Measurements from ENCODE around the gene SPRR3. TPM values are rescaled to one million over a fixed set of nuclear protein-coding genes. Genes with fewer than 3 reads are reported as not detected.

Gene SPRR3
- total RNA-seq, 1 donor from 2014 or later, result not detected

- no peaks in the 10 kb centered on the region for H3K4me1 Mint-ChIP-seq (ENCODE audit: unreplicated experiment)
- H3K36me3 Mint-ChIP-seq (ENCODE audit: unreplicated experiment), result no peaks in the 10 kb centered on the region
- no peaks in the 10 kb centered on the region for H3K27me3 Mint-ChIP-seq (ENCODE audit: unreplicated experiment)
- no peak overlapping the region for H3K27ac Mint-ChIP-seq (ENCODE audit: unreplicated experiment)
- no peak for DNase-seq (ENCODE audit: extremely low spot score, unreplicated experiment)
- no peak overlapping the region for H3K4me3 Mint-ChIP-seq (ENCODE audit: unreplicated experiment)
- H3K9me3 Mint-ChIP-seq (ENCODE audit: unreplicated experiment), result no peaks in the 10 kb centered on the region
- TF ChIP-seq, protein P1, sequence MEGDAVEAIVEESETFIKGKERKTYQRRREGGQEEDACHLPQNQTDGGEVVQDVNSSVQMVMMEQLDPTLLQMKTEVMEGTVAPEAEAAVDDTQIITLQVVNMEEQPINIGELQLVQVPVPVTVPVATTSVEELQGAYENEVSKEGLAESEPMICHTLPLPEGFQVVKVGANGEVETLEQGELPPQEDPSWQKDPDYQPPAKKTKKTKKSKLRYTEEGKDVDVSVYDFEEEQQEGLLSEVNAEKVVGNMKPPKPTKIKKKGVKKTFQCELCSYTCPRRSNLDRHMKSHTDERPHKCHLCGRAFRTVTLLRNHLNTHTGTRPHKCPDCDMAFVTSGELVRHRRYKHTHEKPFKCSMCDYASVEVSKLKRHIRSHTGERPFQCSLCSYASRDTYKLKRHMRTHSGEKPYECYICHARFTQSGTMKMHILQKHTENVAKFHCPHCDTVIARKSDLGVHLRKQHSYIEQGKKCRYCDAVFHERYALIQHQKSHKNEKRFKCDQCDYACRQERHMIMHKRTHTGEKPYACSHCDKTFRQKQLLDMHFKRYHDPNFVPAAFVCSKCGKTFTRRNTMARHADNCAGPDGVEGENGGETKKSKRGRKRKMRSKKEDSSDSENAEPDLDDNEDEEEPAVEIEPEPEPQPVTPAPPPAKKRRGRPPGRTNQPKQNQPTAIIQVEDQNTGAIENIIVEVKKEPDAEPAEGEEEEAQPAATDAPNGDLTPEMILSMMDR (IDR thresholded peaks at IDR 0.05), result no peak
Observed at GRCh38 chr1:152982076-152982475, 19.5 kb upstream of the SPRR3 start.

GRCh38 chr1:152983234-152983633, 18.3 kb upstream of the SPRR3 start:
- Mint-ChIP-seq H3K4me1 (ENCODE audit: unreplicated experiment) (no peaks in the 10 kb centered on the region), H3K36me3 (ENCODE audit: unreplicated experiment) (no peaks in the 10 kb centered on the region), H3K4me3 (ENCODE audit: unreplicated experiment) (no peak overlapping the region), H3K27me3 (ENCODE audit: unreplicated experiment) (no peaks in the 10 kb centered on the region), H3K27ac (ENCODE audit: unreplicated experiment) (no peak overlapping the region), H3K9me3 (ENCODE audit: unreplicated experiment) (no peaks in the 10 kb centered on the region)
- TF ChIP-seq, protein P1 (IDR thresholded peaks at IDR 0.05), result no peak
- DNase-seq (ENCODE audit: extremely low spot score, unreplicated experiment), result no peak

DNA sequence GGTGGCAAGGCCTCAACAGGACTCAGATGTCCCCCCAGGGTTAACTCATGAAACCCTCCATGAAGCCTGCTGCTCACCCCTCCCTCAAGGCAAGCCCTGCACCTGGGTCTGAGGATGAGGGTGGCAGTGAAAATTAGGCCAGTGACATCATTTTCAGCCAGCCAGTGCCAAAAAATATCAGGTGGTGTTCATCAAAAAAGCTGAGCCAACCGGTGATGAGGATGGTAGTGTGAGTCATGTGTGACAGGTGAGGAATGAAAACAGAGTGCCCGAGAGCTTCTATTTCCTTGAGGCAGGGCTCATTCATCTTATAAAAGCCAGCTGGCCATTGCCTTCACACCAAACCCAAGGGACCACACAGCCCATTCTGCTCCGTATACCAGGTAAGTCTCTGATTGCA, 17.8 kb upstream of the SPRR3 start, which contains the start of gene SPRR1A:
TSS of gene SPRR1A (plus strand) at position 339 of the 400 bp plus-strand sequence. CDS start 1,150 bp downstream, outside the sequence.
- Mint-ChIP-seq H3K36me3 (ENCODE audit: unreplicated experiment) (no peaks in the 10 kb centered on the region), H3K4me3 (ENCODE audit: unreplicated experiment) (no peak within 1 kb of the TSS), H3K27ac (ENCODE audit: unreplicated experiment) (no peak within 1 kb of the TSS), H3K9me3 (ENCODE audit: unreplicated experiment) (no peaks in the 10 kb centered on the region), H3K27me3 (ENCODE audit: unreplicated experiment) (no peaks in the 10 kb centered on the region), H3K4me1 (ENCODE audit: unreplicated experiment) (no peaks in the 10 kb centered on the region)
- TF ChIP-seq, protein P1 (IDR thresholded peaks at IDR 0.05), result no peak
- DNase-seq (ENCODE audit: extremely low spot score, unreplicated experiment), result no peak

DNA sequence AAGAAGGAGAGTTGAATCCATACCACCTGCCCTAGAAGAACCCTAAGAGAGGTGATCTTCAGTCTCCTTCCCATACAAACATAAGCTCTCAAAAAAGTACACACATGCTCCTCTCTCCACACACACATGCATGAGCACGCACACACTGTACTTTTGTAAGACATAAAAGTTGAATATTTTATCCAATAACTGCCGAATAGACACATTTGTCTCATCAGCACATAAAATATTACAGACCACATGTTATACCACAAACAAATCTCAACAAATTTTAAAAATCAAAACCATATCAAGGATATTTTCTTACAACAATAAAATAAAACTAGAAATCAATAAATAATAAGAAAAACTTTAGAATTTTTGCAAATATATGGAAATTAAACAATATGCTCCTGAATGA, 15.0 kb upstream of the SPRR3 start:
- no peaks in the 10 kb centered on the region for H3K27me3 Mint-ChIP-seq (ENCODE audit: unreplicated experiment)
- H3K9me3 Mint-ChIP-seq (ENCODE audit: unreplicated experiment), result no peaks in the 10 kb centered on the region
- no peaks in the 10 kb centered on the region for H3K36me3 Mint-ChIP-seq (ENCODE audit: unreplicated experiment)
- H3K27ac Mint-ChIP-seq (ENCODE audit: unreplicated experiment), result no peak overlapping the region
- no peak for DNase-seq (ENCODE audit: extremely low spot score, unreplicated experiment)
- H3K4me3 Mint-ChIP-seq (ENCODE audit: unreplicated experiment), result no peak overlapping the region
- no peaks in the 10 kb centered on the region for H3K4me1 Mint-ChIP-seq (ENCODE audit: unreplicated experiment)
- TF ChIP-seq, protein P1 (IDR thresholded peaks at IDR 0.05), result no peak

- peaks cover 8% of the 10 kb centered on the region for H3K9me3 Mint-ChIP-seq (ENCODE audit: unreplicated experiment)
- DNase-seq (ENCODE audit: extremely low spot score, unreplicated experiment), result no peak
- no peaks in the 10 kb centered on the region for H3K27me3 Mint-ChIP-seq (ENCODE audit: unreplicated experiment)
- H3K27ac Mint-ChIP-seq (ENCODE audit: unreplicated experiment), result no peak overlapping the region
- no peak overlapping the region for H3K4me3 Mint-ChIP-seq (ENCODE audit: unreplicated experiment)
- H3K4me1 Mint-ChIP-seq (ENCODE audit: unreplicated experiment), result no peaks in the 10 kb centered on the region
- H3K36me3 Mint-ChIP-seq (ENCODE audit: unreplicated experiment), result no peaks in the 10 kb centered on the region
- TF ChIP-seq, protein P1 (IDR thresholded peaks at IDR 0.05), result no peak
Observed at GRCh38 chr1:152993186-152993585, 8.4 kb upstream of the SPRR3 start.
